HCT116 (cell line): Measurements from ENCODE around the gene TBX4. TPM values are rescaled to one million over a fixed set of nuclear protein-coding genes. Genes with fewer than 3 reads are reported as not detected.

Source experiments
- ATAC-seq: fragments of 200-7000 bp; cut with Tn5 transposase; 2 replicates; pipeline ENCODE4 v1.9.1; 2020; ENCODE audit warnings: mild to moderate bottlenecking, moderate library complexity
- BruUV-seq: library from RNA; stranded (reverse); fragments of 400-500 nt; replicated peaks from 2 replicates; lab custom pipeline; 2021; lab: Mats Ljungman, UMichigan
- CTCF ChIA-PET: fragments of 300-600 bp; sonication (Branson Sonifier 250); formaldehyde crosslinking; loops from one replicate; lab custom pipeline; 2021; ENCODE audit warnings: antibody characterized with exemption; lab: Charles Lee
- POLR2A ChIA-PET: fragments of 300-600, 350-600 bp; sonication (Branson Sonifier 250); formaldehyde crosslinking; loops from one replicate; lab custom pipeline; 2021; ENCODE audit warnings: antibody characterized with exemption; lab: Charles Lee
- RAD21 ChIA-PET, 2 experiments: fragments of 300-600 bp; sonication (Branson Sonifier 250); formaldehyde crosslinking; loops; one replicate each; lab custom pipeline; 2023; ENCODE audit warnings: low total read pairs in 2 of 2; ENCODE audit not compliant: uncharacterized antibody in 2 of 2, unreplicated experiment in 2 of 2, low non-redundant PET in 1 of 2; lab: Charles Lee
- DNase-seq: peaks from one replicate; pipeline ENCODE4 v3.0.0-alpha.2; 2010; ENCODE audit warnings: low read depth, low spot score
- H2AFZ ChIP-seq: fragments of 200-600 bp; shearing (Covaris generic), sonication (generic); 2 replicates; pipeline ENCODE4 v1.6.1; 2017; ENCODE audit warnings: low read depth, mixed run types, mixed read lengths, antibody characterized with exemption, low read length; ENCODE audit not compliant: poor library complexity, severe bottlenecking
- H3K27ac ChIP-seq: 2 replicates; pipeline ENCODE4 v1.5.1; 2012; ENCODE audit warnings: low read depth, low read length
- H3K27me3 ChIP-seq: fragments of 200-600 bp; sonication (generic); 2 replicates; pipeline ENCODE4 v1.6.1; 2016; ENCODE audit warnings: mixed run types, low read length, mixed read lengths; ENCODE audit not compliant: insufficient read depth
- H3K36me3 ChIP-seq, 2 experiments: fragments of 200-500 bp in 1 of 2; fragments of 200-600 bp in 1 of 2; sonication (Bioruptor generic) in 1 of 2; sonication (generic) in 1 of 2; 2 replicates each; pipeline versions ENCODE4 v1.5.1 to v1.6.1; 2014 to 2016; ENCODE audit warnings: low read length in 2 of 2, inconsistent platforms in 1 of 2, mixed read lengths in 1 of 2, mixed run types in 1 of 2; ENCODE audit not compliant: insufficient read depth in 2 of 2, control insufficient read depth in 1 of 2
- H3K4me1 ChIP-seq, 2 experiments: fragments of 200-600 bp in 1 of 2; sonication (generic) in 1 of 2; 2 replicates each; pipeline versions ENCODE4 v1.5.1 to v1.6.1; 2012 to 2017; ENCODE audit warnings: low read length in 2 of 2, inconsistent platforms in 1 of 2, mild to moderate bottlenecking in 1 of 2, mixed read lengths in 1 of 2, mixed run types in 1 of 2, moderate library complexity in 1 of 2; ENCODE audit not compliant: insufficient read depth in 2 of 2, control insufficient read depth in 1 of 2
- H3K4me2 ChIP-seq: fragments of 200-600 bp; sonication (generic); 2 replicates; pipeline ENCODE4 v1.6.1; 2017; ENCODE audit warnings: mixed run types, low read length, mixed read lengths
- H3K4me3 ChIP-seq, 2 experiments: fragments of 200-600 bp in 1 of 2; sonication (generic) in 1 of 2; replicated peaks in 1 of 2; 2 replicates each; pipeline ENCODE4 v1.5.1; 2011 to 2016; ENCODE audit warnings: low read length in 2 of 2, control low read depth in 1 of 2, low read depth in 1 of 2, mild to moderate bottlenecking in 1 of 2, mixed read lengths in 1 of 2, mixed run types in 1 of 2
- H3K79me2 ChIP-seq: fragments of 200-600 bp; sonication (generic); 2 replicates; pipeline ENCODE4 v1.6.1; 2017; ENCODE audit warnings: mild to moderate bottlenecking, mixed run types, low read length, moderate library complexity, mixed read lengths; ENCODE audit not compliant: insufficient read depth
- H3K9ac ChIP-seq: fragments of 200-600 bp; sonication (generic); 2 replicates; pipeline ENCODE4 v1.6.1; 2016; ENCODE audit warnings: low read length, mixed read lengths
- H3K9me2 ChIP-seq: fragments of 200-600 bp; sonication (generic), shearing (Covaris generic); 2 replicates; pipeline ENCODE4 v1.6.1; 2017; ENCODE audit warnings: mixed run types, mild to moderate bottlenecking, moderate library complexity; ENCODE audit not compliant: insufficient read depth
- H3K9me3 ChIP-seq, 2 experiments: fragments of 200-500 bp in 1 of 2; fragments of 200-600 bp in 1 of 2; sonication (Bioruptor generic) in 1 of 2; sonication (generic) in 1 of 2; 2 replicates each; pipeline ENCODE4 v1.6.1; 2014 to 2017; ENCODE audit warnings: low read length in 2 of 2, mixed read lengths in 2 of 2, inconsistent platforms in 1 of 2, low read depth in 1 of 2, mild to moderate bottlenecking in 1 of 2, mixed run types in 1 of 2, moderate library complexity in 1 of 2; ENCODE audit not compliant: control insufficient read depth in 1 of 2, insufficient read depth in 1 of 2
- H4K20me1 ChIP-seq: fragments of 200-600 bp; sonication (generic), shearing (Covaris generic); 2 replicates; pipeline ENCODE4 v1.6.1; 2017; ENCODE audit warnings: mixed run types, mild to moderate bottlenecking, moderate library complexity; ENCODE audit not compliant: insufficient read depth
- FOSL1 ChIP-seq: IDR thresholded peaks from 2 replicates; pipeline ENCODE4 v1.6.1; 2012; ENCODE audit warnings: low read depth
- MAX ChIP-seq: IDR thresholded peaks from 2 replicates; pipeline ENCODE4 v1.6.1; 2012
- POLR2AphosphoS5 ChIP-seq: IDR thresholded peaks from 2 replicates; pipeline ENCODE4 v1.6.1; 2011; ENCODE audit warnings: mild to moderate bottlenecking, low read depth, low read length, moderate library complexity
- SP1 ChIP-seq: IDR thresholded peaks from 2 replicates; pipeline ENCODE4 v1.6.1; 2012; ENCODE audit warnings: low read depth
- ZNF274 ChIP-seq: fragments of 200-500 bp; sonication (Bioruptor generic); IDR thresholded peaks from 2 replicates; pipeline ENCODE4 v1.6.1; 2014; ENCODE audit warnings: mild to moderate bottlenecking, low read depth, low read length, inconsistent platforms
- intact Hi-C: fragments of 100-400 bp; cut with micrococcal nuclease; formaldehyde crosslinking; loops from 2 replicates; pipeline ENCODE4 v1.10.0; 2022
- total RNA-seq: library from RNA; stranded (reverse); gene quantifications from one replicate; pipeline ENCODE4 v1.2.1, GENCODE V29; 2021; ENCODE audit not compliant: unreplicated experiment
- TF ChIP-seq, protein P1 (sequence below): IDR thresholded peaks from 2 replicates; pipeline ENCODE4 v1.6.1; 2011; ENCODE audit warnings: mild to moderate bottlenecking, low read length, moderate library complexity; ENCODE audit not compliant: insufficient replicate concordance; ENCODE audit errors: extremely low read depth

The TBX4 gene
- total RNA-seq, 1 experiment from 2014 or later = 0.27 TPM

DNA sequence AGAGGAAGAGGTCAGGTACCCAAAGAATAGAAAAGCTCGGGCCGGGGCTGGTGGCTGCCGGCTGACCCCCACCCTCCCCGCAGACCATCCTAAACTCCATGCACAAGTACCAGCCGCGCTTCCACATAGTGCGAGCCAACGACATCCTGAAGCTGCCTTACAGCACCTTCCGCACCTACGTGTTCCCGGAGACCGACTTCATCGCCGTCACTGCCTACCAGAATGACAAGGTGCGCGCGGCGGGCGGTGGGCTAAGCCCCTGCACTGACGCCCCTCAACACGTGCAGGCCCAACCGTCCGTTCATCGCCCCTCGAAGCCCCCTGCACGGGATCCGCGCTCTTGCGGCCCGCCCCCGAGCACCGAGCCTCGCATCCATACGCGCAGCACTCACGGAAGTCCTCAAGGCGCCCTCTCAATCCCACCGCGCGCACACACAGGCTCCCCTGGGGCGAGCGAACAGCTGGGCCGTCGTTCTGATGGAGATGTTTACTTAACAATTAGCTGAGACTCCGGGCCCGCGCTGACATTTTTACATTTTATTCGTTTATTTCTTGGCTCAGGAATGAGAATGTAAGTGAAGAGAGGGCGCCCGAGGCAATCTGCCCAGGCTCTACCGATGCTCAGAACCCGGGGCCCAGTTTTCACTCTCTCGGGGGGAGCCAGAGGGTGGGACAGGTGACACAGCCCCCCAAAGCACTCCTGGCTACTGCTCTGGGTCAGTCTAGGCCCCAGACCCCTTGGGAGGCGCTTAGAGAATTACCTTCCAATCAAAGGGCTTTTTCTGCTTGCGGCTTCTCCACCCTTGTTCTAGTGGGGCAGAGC is 49.0 kb upstream of the TBX4 start:
- POLR2A ChIA-PET = no interaction called here
- no peaks in the 10 kb centered on the region for H3K4me1 ChIP-seq
- H3K9ac ChIP-seq = no peak overlapping the region
- CTCF ChIA-PET = no interaction called here
- RAD21 ChIA-PET = no interaction called here
- intact Hi-C loops = no loop called here
- no peak for ATAC-seq
- no peak overlapping the region for H3K4me2 ChIP-seq
- TF ChIP-seq SP1 = no peak
- no peak for TF ChIP-seq ZNF274
- no peak for TF ChIP-seq FOSL1
- TF ChIP-seq, protein P1, sequence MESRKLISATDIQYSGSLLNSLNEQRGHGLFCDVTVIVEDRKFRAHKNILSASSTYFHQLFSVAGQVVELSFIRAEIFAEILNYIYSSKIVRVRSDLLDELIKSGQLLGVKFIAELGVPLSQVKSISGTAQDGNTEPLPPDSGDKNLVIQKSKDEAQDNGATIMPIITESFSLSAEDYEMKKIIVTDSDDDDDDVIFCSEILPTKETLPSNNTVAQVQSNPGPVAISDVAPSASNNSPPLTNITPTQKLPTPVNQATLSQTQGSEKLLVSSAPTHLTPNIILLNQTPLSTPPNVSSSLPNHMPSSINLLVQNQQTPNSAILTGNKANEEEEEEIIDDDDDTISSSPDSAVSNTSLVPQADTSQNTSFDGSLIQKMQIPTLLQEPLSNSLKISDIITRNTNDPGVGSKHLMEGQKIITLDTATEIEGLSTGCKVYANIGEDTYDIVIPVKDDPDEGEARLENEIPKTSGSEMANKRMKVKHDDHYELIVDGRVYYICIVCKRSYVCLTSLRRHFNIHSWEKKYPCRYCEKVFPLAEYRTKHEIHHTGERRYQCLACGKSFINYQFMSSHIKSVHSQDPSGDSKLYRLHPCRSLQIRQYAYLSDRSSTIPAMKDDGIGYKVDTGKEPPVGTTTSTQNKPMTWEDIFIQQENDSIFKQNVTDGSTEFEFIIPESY = no peak
- no peak for TF ChIP-seq POLR2AphosphoS5
- no peak for TF ChIP-seq MAX
- TF ChIP-seq, all 23 proteins: peak for 0
- no peak overlapping the region for H3K27ac ChIP-seq
- H3K4me3 ChIP-seq = no peak overlapping the region
- H3K9me3 ChIP-seq = no peaks in the 10 kb centered on the region
- H4K20me1 ChIP-seq = no peaks in the 10 kb centered on the region
- H3K27me3 ChIP-seq = no peaks in the 10 kb centered on the region
- BruUV-seq = no TSS peak
- DNase-seq = no peak
- no peaks in the 10 kb centered on the region for H3K9me2 ChIP-seq
- H3K36me3 ChIP-seq = no peaks in the 10 kb centered on the region
- H2AFZ ChIP-seq = no peak overlapping the region
- no peaks in the 10 kb centered on the region for H3K79me2 ChIP-seq
